ENCODE measurements around the gene OST4.

OST4 gene

DNA sequence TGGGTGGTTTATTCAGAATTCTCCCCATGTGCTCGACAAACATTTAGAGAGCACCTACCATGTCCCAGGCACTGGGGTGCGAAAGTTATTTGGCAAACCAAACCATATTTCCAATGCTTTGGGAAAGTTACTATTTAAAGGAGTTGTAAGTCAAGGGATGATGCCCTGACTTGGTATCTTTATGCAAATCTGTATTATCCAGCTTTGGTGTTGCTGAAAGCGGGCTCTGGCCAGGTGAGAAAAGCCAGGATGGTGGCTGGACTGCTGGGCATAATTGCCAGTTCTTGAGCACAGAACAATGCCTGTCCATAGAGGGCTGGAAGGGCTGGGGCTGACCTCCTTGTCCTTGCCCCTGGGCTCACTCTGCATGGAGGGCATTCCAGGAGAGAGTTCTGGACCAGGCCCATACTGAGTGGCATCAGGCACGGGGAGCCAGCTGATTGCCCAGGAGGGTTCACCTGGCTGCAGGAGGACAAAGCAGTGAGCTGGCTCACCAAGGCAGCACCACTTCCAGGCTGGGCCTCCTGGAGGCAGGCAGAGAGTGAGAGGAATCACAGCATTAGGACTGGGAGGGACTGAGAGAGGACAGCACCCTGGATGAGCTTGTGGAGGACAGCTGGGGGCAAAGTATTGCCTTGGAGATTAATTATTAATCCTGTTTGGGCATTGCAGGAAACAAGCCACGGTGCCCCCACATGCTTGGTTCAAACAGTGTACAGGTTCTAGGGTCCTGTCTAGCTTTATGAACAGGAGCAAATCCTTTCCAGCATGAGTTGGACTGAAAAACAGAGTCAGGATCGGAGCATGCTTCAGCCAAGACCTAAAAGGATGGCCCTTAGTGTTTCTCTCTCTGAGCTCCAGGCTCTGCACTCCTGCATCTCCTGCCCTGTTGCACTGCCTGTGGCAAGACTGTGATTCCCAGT is 22.2 kb upstream of the OST4 start:
- DNase-seq (ENCODE audit: low read depth in 2 of 3, low spot score in 2 of 3) = no peak

DNA sequence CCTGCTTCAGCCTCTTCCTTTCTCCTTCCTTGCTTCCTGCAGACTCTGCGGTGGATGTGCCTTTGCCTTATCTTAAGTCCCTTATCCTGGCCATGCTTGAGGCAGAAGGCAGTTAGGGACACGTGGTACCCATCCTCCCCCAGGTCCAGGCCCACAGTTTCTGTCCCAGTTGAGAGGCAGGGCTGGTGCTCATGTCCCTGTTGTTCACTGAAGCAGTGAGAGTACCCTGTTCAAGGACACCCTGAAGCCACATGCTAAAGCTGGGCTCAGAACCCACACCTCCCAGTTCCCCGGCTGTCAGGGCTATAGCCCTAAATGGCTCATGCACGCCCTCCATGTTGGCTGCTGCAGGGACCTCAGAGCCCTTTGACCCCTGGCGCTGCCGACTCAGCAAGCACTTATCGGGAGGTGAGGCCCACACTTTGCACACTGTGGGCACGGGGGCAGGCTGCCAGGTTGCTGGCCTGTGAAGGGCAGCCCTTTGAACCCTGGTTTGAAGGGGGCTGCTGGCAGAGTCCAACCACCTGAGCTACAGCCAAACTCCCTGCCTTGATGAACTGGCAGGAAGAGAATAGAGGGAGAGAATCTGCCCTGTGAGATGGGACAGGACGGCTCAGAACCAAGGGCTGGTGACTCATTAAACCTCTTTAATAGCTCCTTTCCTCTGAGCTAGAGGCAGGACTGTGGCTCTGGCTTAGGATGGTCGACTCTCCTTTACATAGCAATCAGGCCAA is 21.4 kb upstream of the OST4 start:
- DNase-seq (ENCODE audit: low read depth in 2 of 3, low spot score in 2 of 3) = no peak

DNA sequence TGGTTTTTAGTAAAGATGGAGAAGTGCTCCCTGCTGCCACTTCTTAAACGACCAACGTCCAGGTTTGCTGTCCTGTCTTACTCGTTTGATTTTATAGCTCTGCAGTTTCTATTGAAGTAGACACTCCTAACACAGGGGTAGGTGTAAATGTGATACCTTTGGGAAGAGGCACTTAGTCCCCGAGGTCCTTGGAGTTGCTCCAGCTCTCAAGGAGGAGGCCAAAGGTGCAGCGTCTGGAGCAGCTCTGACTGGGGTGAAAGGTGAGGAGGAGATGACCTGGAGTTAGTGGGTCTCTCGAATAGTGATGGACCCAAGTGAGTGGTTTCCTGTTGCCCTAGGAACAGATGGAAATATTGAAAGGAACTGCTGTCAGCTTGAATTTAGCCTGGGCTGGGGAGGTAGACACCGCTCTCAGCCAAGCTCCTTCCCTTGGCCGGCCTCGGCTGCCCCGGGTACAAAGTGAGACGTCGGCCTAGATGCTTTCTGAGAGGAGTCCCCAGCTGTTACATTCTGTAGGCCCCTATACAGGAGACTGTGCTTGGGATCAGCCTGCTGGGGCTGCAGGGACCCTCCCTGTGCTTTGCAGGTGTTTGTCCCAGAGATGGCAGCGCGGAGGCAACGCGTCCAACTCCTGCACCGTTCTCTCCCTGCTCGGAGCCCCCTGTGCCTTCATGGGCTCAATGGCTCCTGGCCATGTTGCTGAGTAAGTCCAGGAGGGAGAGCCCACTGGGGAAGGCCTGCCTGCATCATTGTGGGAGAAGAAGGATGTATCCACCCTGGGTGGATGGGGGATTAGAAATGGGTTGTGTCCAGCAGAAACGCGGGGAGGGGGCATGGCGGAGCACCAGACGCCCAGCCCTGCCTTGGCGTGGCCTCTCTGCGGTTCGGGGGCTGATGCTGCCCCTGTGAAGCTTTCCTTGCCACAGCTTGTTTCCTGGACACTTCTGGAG is 20.6 kb upstream of the OST4 start:
- no peak for DNase-seq (ENCODE audit: low read depth in 2 of 3, low spot score in 2 of 3)

DNA sequence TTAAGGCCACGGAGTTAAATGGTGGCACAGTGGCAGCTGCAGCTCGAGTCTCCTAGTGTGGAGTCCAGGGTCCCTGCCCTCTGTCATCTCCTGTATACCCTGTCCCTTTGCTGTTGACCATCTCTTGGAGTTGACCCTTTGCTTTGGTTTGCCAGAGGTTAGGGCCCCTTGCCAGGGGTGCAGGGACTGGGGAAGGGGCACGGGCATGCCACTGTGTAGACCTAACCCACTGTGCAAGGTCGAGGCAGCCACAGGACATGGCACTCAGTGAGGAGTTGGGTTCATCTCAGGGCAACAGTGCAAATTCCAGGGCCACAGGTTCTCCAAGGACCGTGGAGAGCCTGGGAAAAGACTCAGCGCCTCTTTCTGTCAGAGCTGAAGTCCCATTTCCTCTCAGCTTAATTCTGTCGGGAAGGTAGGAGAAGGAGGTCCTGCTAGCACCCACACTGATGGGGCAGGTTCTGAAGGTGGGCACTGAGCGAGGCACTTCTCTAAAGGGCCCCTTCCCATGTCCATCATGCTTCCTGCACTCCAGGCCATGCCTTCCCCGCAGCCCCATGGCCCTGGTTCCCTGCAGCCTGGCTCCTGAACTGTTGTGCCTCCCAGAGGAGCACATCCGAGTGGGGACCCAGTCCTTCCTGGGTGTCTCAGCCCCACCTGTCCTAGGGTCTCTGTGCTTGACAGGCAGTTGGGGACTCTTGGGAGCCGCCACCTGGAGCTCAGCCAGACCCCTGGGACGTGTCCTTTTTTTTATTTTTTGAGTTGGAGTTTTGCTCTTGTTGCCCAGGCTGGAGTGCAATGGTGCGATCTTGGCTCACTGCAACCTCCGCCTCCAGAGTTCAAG is 17.9 kb upstream of the OST4 start:
- DNase-seq (ENCODE audit: low read depth in 2 of 3, low spot score in 2 of 3) = no peak

DNA sequence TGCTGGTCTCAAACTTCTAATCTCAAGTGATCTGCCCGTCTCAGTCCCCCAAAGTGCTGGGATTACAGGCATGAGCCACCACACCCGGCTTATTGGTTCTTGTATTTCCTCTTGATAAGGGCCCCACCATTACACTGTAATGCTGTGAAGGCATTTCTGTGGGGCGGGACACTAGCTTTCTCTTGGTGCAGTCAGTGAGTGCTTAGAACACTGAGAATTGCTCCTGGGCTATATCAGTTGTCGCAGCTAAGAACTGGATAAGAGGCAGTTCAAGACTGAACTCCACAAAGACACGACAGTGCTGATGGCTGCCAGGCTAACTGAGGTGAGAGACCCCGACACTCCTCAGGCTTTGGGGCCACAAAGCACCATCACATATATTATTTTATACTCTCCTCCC is 17.2 kb upstream of the OST4 start:
- DNase-seq (ENCODE audit: low read depth in 2 of 3, low spot score in 2 of 3) = no peak

DNA sequence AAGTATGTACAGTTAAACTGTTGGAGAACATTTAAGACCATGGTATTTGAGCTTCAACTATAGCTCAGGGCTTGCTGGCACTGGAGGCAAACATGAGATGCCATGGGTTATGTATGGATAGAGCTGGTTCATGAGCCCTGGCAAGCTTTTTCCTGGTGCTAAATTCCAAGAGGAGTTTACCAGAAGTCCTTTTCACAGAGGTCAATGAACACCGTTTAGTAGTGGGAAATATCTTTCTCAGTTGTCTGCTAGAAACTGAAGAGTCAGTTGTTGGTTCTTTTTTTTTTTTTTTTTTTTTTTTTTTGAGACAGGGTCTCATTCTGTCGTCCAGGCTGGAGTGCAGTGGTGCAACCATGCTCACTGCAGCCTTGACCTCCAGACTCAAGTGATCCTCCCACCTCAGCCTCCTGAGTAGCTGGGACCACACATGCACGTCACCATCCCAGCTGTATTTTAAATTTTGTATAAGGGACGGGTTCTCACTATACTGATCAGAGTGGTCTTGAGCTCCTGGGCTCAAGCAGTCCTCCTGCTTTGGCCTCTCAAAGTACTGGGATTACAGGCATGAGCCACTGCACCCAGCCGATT is 16.5 kb upstream of the OST4 start:
- no peak for DNase-seq (ENCODE audit: low read depth in 2 of 3, low spot score in 2 of 3)

DNA sequence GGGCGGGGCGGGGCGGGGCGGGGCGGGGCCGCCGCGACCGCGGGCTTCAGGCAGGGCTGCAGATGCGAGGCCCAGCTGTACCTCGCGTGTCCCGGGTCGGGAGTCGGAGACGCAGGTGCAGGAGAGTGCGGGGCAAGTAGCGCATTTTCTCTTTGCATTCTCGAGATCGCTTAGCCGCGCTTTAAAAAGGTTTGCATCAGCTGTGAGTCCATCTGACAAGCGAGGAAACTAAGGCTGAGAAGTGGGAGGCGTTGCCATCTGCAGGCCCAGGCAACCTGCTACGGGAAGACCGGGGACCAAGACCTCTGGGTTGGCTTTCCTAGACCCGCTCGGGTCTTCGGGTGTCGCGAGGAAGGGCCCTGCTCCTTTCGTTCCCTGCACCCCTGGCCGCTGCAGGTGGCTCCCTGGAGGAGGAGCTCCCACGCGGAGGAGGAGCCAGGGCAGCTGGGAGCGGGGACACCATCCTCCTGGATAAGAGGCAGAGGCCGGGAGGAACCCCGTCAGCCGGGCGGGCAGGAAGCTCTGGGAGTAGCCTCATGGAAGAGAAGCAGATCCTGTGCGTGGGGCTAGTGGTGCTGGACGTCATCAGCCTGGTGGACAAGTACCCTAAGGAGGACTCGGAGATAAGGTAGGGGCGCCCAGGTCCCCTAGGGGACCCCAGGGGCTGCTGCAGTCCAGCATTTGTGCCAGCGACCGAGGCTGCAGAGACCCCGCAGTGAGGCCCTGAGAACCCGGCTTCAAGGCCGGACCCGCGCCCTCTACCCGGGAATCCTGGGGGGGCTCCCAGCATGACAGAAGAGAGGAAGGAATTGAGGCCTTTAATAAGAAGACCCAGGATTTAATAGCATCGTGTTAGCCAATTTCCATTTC is 15.5 kb upstream of the OST4 start, which contains the start of gene KHK:
Gene KHK (plus strand): TSS at position 49 of the 870 bp plus-strand sequence. CDS start 488 bp downstream, at position 537.
- DNase-seq (ENCODE audit: low read depth in 2 of 3, low spot score in 2 of 3) = no peak

DNA sequence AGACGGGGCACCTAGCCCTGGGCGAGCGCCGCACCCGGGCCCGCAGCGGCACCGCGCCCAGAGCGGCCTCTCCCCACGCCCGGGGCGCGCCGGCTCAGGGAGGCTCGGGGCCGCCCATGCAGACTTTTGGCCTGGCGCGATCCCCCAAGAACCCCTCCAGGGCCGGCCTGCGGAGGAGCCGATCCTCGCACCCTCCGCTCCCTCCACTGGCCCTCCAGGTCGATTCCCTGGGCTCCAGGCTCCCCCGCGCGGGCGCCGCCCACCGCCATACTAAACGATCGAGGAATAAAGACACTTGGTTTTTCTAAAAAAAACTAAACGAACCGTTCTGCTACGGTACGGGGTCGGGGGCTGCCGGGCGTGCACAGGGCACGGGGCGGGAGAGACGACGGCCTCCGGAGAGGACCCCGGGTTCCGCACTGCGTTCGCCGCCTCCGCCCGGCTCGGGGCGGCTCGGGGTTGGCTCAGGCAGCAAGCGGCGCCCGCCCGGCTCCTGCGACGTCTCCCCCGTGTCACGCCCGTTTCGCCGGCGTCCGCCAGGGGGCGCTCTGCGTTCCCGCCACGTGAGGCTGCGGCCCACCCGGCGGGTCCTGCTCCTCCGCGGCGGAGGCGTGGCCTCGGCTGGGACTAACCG is 14.8 kb upstream of the OST4 start:
- DNase-seq (ENCODE audit: low read depth in 2 of 3, low spot score in 2 of 3) = peak; percentile 96 to 99 (median 98)

DNA sequence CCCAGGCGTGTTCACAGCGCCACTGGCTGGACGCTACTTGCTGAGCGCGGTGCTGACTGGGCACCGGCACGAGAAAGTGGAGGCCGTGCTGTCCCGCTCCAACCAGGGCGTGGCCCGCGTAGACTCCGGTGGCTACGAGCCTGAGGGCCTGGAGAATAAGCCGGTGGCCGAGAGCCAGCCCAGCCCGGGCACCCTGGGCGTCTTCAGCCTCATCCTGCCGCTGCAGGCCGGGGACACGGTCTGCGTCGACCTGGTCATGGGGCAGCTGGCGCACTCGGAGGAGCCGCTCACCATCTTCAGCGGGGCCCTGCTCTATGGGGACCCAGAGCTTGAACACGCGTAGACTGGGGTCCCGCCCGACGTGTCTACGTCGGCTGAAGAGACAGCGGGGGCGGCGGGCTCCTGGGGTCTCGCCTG is 14.2 kb upstream of the OST4 start:
- peak in 1 of 3 experiments; percentile 40 for DNase-seq (ENCODE audit: low read depth in 2 of 3, low spot score in 2 of 3)

DNA sequence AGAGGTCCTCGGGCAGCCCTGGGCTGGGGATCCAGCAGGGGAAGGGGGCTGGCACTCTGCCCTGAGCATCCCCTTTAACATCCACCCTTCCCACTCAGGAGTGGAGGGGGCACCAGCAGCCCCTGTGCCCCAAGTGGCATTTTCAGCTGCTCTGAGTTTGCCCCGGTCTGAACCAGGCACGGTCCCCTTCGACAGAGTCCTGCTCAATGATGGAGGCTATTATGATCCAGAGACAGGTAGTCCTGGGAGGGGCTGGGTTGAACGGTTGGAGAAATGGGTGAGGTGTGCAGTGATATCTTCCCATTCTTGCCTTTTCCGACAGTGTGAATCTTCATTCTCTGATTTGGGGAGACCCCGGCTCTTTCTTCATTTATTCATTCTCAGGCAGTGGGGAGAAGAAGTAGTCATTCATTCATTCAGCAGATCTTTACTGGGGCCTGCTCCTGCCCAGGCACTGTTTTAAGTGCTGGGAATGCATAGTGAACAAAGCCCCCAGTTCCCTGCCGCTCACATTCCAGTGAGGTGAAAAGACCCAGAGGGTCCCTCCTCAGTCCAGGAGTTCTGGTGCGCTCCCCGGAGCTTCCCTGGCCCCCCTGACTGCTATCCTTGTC is 13.7 kb upstream of the OST4 start:
- DNase-seq (ENCODE audit: low read depth in 2 of 3, low spot score in 2 of 3) = no peak

DNA sequence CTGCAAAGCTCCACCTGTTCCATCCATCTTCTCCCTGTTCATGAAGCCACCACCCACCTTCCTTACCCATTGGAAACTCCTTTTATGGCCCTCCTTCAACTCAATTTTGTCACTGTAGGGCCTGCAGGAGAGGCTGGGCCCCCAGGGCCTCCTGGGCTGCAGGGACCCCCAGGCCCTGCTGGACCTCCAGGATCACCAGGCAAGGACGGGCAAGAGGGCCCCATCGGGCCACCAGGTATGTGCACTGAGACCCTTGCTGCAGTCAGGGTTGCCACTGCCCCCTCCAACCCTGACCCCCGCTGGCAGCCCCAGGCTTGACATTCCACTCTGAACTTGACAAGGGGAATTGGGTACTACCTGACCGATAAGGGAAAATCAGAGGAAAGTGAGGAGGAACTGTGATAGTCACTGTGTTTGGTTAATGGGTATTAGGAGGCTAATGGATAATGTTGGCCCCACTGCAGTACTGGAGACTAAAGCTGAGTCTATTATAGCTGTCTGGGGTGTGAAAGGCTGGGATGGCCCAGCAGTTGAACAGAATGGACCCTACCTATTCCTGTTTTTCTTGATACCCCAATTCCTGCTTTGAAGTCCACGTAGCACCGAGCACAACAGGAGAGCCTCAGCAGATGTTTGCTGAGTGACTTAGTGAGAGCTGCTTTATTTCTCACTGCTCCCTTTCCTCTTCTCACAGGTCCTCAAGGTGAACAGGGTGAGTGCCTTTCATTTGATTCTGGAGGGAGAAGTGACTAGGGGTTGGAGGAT is 13.0 kb upstream of the OST4 start:
- no peak for DNase-seq (ENCODE audit: low read depth in 2 of 3, low spot score in 2 of 3)

DNA sequence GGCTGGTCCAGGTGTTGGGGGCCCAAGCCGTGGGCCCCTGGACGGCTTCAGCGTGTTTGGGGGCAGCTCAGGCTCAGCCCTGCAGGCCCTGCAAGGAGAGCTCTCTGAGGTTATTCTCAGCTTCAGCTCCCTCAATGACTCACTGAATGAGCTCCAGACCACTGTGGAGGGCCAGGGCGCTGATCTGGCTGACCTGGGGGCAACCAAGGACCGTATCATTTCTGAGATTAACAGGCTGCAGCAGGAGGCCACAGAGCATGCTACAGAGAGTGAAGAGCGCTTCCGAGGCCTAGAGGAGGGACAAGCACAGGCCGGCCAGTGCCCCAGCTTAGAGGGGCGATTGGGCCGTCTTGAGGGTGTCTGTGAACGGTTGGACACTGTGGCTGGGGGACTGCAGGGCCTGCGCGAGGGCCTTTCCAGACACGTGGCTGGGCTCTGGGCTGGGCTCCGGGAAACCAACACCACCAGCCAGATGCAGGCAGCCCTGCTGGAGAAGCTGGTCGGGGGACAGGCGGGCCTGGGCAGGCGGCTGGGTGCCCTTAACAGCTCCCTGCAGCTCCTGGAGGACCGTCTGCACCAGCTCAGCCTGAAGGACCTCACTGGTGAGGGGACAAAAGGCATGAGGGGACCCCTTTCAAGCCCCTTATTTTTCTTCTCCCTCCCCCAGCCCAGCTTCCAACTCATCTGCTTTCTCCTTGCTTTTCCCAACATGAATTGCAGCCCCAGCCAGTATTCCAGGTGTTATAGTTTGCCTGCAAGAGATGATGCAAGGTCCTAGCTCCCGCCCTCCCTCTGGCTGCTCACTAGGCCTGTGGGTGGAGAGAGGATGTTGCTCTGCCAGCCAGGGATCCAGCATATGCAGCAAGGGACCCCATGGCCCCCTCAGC is 12.2 kb upstream of the OST4 start:
- no peak for DNase-seq (ENCODE audit: low read depth in 2 of 3, low spot score in 2 of 3)

DNA sequence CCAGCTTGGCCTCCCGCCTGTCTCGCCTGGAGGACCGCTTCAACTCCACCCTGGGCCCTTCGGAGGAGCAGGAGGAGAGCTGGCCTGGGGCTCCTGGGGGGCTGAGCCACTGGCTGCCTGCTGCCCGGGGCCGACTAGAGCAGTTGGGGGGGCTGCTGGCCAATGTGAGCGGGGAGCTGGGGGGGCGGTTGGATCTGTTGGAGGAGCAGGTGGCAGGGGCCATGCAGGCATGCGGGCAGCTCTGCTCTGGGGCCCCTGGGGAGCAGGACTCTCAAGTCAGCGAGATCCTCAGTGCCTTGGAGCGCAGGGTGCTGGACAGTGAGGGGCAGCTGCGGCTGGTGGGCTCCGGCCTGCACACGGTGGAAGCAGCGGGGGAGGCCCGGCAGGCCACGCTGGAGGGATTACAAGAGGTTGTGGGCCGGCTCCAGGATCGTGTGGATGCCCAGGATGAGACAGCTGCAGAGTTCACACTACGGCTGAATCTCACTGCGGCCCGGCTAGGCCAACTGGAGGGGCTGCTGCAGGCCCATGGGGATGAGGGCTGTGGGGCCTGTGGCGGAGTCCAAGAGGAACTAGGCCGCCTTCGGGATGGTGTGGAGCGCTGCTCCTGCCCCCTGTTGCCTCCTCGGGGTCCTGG is 11.4 kb upstream of the OST4 start:
- no peak for DNase-seq (ENCODE audit: low read depth in 2 of 3, low spot score in 2 of 3)

DNA sequence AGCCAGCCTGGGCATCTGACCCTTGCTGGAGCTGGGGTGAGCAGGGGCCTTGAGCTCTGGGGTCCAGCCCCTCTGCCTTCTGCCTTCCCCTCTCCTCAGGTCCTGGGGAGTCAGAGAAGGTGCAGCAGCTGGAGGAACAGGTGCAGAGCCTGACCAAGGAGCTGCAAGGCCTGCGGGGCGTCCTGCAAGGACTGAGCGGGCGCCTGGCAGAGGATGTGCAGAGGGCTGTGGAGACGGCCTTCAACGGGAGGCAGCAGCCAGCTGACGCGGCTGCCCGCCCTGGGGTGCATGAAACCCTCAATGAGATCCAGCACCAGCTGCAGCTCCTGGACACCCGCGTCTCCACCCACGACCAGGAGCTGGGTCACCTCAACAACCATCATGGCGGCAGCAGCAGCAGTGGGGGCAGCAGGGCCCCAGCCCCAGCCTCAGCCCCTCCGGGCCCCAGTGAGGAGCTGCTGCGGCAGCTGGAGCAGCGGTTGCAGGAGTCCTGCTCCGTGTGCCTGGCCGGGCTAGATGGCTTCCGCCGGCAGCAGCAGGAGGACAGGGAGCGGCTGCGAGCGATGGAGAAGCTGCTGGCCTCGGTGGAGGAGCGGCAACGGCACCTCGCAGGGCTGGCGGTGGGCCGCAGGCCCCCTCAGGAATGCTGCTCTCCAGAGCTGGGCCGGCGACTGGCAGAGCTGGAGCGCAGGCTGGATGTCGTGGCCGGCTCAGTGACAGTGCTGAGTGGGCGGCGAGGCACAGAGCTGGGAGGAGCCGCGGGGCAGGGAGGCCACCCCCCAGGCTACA is 10.7 kb upstream of the OST4 start:
- no peak for DNase-seq (ENCODE audit: low read depth in 2 of 3, low spot score in 2 of 3)

DNA sequence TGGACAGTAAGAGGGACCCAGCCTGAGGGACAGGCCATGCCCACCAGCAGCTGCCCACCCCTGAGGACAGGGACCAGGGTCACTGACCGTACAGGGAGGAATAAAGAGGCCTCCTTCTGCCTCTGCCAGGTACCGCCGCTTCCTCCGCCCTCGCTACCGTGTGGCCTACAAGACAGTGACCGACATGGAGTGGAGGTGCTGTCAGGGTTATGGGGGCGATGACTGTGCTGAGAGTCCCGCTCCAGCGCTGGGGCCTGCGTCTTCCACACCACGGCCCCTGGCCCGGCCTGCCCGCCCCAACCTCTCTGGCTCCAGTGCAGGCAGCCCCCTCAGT is 9.1 kb upstream of the OST4 start:
- no peak for DNase-seq (ENCODE audit: low read depth in 2 of 3, low spot score in 2 of 3)

Measured in activated CD8-positive, alpha-beta memory T cell treated with anti-CD3 and anti-CD28 coated beads for 48 hours (primary cell).